HTR-8/SVneo (cell line): ENCODE data around the gene RPL28.
"Not testable (repeated sequence)": the region's sequence is repeated elsewhere in the genome, so short reads cannot be mapped to it uniquely, and the experiment has no call there.

Source experiments
- DNase-seq: peaks from one replicate; pipeline ENCODE4 v3.0.0; 2011; ENCODE audit warnings: low spot score, mixed read lengths; ENCODE audit not compliant: insufficient read length
- FAIRE-seq: peaks from 2 replicates; lab custom pipeline; 2011; peaks lifted over from hg19 to GRCh38; lab: Jason Lieb, UNC

The RPL28 gene

GRCh38 chr19:55443045-55443823 lies 57.5 kb downstream of the RPL28 start, which contains the start of gene SHISA7:
SHISA7 (minus strand) TSS chr19:55443300; CDS start chr19:55442863, 437 bp downstream.
- FAIRE-seq, result no peak
- DNase-seq, result no peak

GRCh38 chr19:55443824-55444480 lies 58.2 kb downstream of the RPL28 start:
- FAIRE-seq (no peak), DNase-seq (no peak)

GRCh38 chr19:55444646-55445045 lies 58.9 kb downstream of the RPL28 start:
- FAIRE-seq (no peak), DNase-seq (no peak)

- DNase-seq (no peak), FAIRE-seq (no peak)
Measured at GRCh38 chr19:55446060-55446459, 60.3 kb downstream of the RPL28 start.

- peak; percentile 31 for DNase-seq
- no peak for FAIRE-seq
Measured at GRCh38 chr19:55447421-55448174, 61.9 kb downstream of the RPL28 start.

- DNase-seq, FAIRE-seq: not testable (repeated sequence)
Measured at GRCh38 chr19:55448175-55448490, 62.4 kb downstream of the RPL28 start.

- FAIRE-seq, result no peak
- DNase-seq, result no peak
Measured at GRCh38 chr19:55449469-55449868, 63.7 kb downstream of the RPL28 start.

GRCh38 chr19:55451163-55451964 lies 65.6 kb downstream of the RPL28 start:
- no peak for FAIRE-seq
- no peak for DNase-seq

GRCh38 chr19:55451965-55452748 lies 66.4 kb downstream of the RPL28 start:
- DNase-seq (no peak), FAIRE-seq (no peak)
